Left lobe of liver (tissue), 2 donors: ENCODE measurements around the gene SLC6A11. TPM values are rescaled to one million over a fixed set of nuclear protein-coding genes. Genes with fewer than 3 reads are reported as not detected.

Experiments used
- ATAC-seq: fragments of 200-7000 bp; cut with Tn5 transposase; one replicate; pipeline ENCODE4 v1.9.1; 2020; ENCODE audit warnings: mild to moderate bottlenecking, moderate library complexity
- DNase-seq: peaks from one replicate; pipeline ENCODE4 v3.0.0-alpha.2; 2020; ENCODE audit warnings: low spot score
- total RNA-seq: library from RNA; stranded (reverse); gene quantifications from one replicate; pipeline ENCODE4 v1.2.1, GENCODE V29; 2021
- donor health status: DM: no; HTN: no; CAD: no; lungs with moderate emphysema.
- donor health status: DM: no; HTN: yes; CAD: no.

Gene SLC6A11
- total RNA-seq, 1 donor from 2014 or later: 0.13 TPM

- no peak for DNase-seq
- no peak for ATAC-seq
These were observed 158.8 kb downstream of the SLC6A11 start for GRCh38 chr3:10974746-10975375.

DNA sequence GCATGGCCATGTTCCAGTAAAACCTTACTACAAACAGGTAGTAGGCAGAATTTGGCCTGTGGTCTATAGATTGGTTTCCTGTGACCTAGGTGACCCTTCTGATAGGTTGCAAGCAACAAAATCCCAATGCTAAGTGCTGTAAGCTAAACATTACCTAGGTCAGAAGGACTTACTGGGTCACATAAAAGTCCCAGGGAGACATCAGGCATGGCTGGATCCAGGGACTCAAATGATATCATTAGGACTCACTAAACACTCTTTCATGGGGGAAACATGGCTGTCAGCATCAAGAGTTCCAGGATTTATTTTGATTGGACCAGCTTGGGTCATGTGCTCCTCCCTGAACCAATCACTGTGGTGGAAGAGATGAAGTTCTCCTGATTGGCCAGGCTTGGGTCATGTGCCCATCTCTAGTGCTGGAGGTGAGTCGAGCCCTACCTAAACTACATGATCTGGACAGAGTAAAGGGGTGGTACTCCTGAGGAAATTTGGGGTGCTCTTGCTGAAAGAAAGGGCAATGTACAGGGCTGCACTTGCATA, 159.7 kb downstream of the SLC6A11 start:
- DNase-seq (no peak), ATAC-seq (no peak)

DNA sequence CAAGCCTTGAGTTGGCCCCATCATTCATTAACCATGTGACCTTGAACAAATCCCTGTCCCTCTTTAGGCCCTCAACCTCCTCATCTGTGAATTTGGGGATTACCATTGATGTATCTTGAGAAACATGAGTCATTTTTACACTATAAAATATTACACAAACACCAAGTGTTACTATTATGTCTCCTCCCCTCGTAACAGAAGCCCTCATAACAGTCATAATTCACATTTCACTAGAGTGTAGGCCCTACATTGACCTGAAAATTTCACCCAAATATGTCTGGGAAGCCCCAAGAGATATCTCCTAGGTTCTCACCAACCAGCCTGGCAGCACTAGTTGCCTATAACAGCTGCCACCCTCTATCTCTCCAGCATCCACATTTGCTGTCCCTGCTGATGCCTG, 160.7 kb downstream of the SLC6A11 start:
- DNase-seq (no peak), ATAC-seq (no peak)

DNA sequence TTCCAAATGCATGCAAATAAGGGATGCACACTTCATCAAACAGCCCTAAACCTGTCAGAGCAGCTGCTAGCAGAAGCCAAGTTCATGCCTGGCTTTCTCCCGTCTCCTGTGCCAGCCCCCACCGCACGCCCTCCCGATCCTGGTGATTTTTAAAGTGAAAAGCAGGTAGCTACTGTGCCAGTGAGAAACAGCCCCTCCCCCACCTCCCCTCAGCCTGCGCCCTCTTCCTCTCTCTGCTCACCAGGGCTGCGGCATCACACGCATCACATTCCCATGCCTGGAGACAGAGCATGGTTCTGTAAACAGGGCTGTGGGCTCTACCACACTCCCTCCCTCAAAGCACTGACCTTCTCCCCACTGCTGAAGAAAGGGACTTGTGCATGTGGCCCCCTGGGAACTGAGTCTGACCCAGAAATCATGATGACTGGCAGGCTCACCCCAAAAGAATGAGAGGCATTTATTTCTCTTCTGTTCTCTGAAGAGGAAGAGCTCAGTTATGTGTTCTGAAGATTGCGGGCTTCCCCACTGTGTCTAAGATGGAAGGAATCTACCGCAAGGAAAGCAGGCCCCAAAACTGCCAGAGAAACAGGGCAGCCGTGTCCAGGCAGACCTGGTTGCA, 162.0 kb downstream of the SLC6A11 start:
- no peak for ATAC-seq
- no peak for DNase-seq

DNA sequence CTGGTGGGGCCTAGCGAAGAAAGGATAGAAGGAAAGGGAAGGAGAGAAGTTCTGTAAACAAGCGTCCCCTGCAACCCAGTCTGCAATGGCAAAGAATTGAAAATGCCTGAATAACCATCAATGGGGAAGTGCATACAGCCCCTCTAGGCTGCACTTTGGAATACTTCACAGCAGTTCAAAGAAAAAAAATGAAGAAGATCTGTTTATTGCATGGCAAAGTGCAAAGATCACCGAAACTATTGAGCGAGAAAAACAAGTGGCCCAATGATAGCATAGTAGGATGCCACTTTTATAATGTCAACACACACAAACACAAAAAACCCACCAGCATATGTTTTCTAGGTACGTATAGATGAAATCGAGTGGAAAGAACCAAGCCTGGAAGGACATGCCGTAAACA, 162.9 kb downstream of the SLC6A11 start:
- ATAC-seq (no peak), DNase-seq (no peak)

DNA sequence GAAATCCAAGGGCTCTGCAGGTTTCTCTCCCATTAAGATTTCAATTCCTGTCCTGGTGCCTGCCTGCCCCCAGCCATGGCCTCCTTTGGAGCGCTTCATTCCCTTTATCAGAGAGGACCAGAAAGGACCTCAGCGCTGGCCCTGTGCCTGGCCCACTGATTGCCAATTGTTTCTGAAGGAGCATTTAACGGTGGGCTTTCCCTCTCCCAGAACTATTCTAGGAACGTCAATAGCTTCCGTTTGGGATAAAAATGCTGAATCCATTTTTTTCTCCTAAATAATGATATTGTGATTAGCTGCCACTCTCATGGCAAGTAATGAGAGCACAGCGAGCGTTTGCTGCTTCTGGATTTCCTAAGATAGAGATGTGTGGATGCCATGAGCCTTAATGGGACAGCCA, 164.3 kb downstream of the SLC6A11 start:
- DNase-seq (no peak), ATAC-seq (no peak)

DNA sequence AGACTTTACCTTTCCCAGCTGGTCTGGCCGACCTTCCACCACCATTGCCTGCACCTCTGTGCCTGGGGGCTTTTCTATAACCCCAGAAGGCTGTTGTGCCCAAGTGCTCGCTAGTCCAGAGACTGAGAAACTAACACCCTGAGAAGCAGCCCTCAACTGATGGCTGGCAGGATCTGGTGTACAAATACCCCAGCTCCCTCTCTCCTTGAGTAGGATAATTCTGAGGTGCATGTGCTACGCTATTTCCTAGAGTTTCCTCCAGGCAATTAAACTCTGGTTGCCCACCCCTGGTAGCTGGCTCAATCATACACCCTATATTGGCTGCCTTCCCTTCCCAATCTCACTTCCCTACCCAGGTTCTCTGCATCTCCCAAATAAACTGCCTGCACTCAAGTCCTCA, 165.0 kb downstream of the SLC6A11 start:
- DNase-seq (no peak), ATAC-seq (no peak)

DNA sequence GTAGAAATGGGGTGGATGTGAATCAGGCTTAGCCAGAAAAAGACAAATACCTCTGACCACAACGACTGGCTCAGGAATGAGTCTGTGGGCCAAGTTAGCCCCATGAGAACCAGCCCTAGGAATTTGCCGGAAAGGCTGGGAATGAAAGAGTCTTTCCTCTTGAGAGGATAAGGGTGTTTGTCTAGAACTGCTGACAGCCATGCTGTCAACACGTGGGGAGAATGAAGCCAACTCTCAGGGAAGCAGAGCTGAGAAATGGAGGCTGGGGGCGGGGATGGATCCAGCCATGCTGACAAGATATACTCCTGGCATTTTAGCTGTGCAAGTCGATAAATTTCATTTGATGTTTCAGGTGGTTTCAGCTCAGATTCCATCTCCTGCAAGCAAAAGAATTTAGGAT, 165.9 kb downstream of the SLC6A11 start:
- DNase-seq: no peak
- ATAC-seq: no peak

- DNase-seq: no peak
- peak; percentile 7 for ATAC-seq
These were observed 166.8 kb downstream of the SLC6A11 start for GRCh38 chr3:10982782-10983181.

- ATAC-seq: peak; percentile 76
- peak; percentile 53 for DNase-seq
These were observed 167.3 kb downstream of the SLC6A11 start for GRCh38 chr3:10983219-10983916.

GRCh38 chr3:10984371-10984896, 168.4 kb downstream of the SLC6A11 start:
- ATAC-seq (no peak), DNase-seq (no peak)

GRCh38 chr3:10985181-10985580, 169.2 kb downstream of the SLC6A11 start:
- ATAC-seq: no peak
- DNase-seq: no peak

DNA sequence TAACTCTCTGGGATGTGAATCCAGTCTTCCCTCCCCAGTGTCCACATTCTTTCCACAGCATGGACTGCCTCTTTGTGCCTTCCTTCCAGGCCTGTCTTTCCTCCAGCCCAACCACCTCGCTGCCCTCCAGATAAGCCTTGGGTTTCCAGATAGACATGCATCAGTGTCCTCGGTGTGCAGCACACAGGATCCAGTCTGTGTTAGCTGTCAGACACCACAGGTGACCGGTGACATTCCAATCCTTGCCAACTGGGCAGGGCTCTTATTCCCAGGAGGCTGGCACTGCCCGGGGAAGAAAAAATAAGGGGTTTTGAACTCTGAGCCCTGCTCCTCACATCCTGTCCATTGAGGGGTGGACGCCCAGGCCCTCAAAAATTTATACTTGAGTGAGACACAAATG, 170.6 kb downstream of the SLC6A11 start:
- DNase-seq (peak; percentile 73), ATAC-seq (peak; percentile 72)

- DNase-seq (peak; percentile 87), ATAC-seq (peak; percentile 51)
These were observed 172.1 kb downstream of the SLC6A11 start for GRCh38 chr3:10988001-10988665.

DNA sequence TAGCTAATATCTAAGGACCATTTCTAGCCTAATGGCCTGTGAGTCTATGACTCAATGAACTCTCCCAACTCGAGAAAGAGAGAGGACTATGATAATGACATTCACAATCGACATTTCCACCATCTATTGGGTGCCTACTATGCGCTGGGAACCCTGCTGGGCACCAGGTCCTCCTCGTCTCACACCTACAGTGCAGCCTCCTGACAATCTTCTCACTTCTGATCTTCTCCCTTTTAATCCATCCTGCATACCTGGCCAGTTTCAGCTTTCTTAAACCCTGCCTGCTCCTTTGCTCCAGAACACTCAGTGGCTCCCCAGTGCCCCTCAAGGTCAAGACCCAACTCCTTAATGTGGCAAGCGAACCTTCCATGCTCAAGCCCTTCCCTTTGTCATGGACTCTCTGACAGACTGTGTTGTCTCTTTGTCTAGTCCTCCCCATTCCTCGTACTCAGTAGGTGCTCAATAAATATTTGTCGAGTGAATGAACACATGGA, 173.0 kb downstream of the SLC6A11 start:
- ATAC-seq: no peak
- no peak for DNase-seq

Other genes with a start within 250 kb of the SLC6A11 start
- gene SLC6A1, start 176.5 kb downstream of the SLC6A11 start, total RNA-seq: 64.8 TPM